ENCODE data around the gene DGCR2. TPM values are rescaled to one million over a fixed set of nuclear protein-coding genes. Genes with fewer than 3 reads are reported as not detected.

The DGCR2 gene
- total RNA-seq, 1 donor from 2014 or later, result 30.5 TPM

DNA sequence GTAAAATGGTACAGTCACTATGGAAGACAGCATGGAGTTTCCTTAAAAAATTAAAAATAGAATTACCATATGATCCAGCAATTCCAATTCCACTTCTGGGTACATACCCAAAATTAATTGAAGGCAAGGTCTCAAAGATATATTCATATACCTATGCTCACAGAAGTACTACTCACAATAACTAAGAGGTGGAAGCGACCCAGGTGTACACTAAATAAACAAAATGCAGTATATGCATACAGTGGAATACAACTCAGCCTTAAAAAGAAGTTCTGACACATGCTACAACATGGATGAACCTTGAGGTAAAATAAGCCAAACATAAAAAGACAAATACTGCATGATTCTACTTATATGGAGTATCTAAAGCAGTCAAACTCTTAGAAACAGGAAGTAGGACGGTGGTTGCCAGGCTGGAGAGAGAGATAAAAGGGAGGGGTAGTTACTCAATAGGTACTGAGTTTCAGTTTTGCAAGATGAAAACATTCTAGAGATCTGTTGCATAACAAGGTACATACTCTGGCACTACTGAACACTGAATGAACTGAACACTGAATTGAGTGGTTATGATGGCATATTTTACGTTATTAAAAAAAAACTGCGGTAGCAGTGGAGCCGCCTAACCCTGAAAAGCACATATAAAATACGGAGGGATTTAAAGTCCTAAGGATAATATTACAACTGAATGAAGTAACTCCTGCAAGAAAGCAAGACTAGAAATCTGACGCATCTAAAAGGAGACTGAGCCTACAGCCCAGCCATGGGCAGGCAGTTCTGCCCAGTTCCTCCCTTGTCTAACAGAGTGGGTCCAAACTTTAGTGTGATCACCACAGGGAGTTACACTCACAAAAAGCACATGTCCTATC, 12.8 kb downstream of the DGCR2 start:
- DNase-seq (ENCODE audit: low spot score), result no peak
- peak; percentile 89 for ATAC-seq

DNA sequence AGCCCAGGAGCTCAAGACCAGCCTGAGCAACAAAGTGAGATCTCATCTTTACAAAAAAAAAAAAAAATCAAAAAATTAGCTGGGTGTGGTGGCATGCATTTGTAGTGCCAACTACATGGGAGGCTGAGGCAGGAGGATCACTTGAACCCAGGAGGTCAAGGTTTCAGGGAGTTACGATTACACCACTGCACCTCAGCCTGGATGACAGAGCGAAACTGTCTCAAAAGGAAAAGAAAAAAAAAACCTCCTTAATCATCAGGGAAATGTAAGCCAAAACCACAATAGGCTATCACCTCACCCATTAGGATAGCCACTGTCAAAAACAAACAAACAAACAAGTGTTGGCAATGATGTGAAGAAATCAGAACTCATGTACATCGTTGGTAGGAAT, 13.4 kb downstream of the DGCR2 start:
- ATAC-seq (no peak), DNase-seq (ENCODE audit: low spot score) (no peak)

DNA sequence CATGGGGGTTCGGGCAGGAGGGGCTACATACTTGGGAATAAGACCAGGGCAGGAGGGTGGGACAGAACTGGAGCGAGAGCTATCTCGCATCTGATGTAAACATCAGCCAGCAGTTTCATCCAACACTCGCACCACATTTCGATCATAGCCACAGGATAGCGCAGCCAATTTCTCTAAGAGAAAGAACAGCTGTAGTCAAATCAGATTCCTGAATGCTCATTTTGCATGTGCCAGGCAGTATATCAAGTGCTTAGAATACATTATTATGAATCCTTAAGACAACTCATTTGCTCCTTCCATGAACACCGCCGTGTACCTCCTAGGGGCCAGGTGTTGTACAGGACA, 14.5 kb downstream of the DGCR2 start:
- ATAC-seq (no peak), DNase-seq (ENCODE audit: low spot score) (no peak)

DNA sequence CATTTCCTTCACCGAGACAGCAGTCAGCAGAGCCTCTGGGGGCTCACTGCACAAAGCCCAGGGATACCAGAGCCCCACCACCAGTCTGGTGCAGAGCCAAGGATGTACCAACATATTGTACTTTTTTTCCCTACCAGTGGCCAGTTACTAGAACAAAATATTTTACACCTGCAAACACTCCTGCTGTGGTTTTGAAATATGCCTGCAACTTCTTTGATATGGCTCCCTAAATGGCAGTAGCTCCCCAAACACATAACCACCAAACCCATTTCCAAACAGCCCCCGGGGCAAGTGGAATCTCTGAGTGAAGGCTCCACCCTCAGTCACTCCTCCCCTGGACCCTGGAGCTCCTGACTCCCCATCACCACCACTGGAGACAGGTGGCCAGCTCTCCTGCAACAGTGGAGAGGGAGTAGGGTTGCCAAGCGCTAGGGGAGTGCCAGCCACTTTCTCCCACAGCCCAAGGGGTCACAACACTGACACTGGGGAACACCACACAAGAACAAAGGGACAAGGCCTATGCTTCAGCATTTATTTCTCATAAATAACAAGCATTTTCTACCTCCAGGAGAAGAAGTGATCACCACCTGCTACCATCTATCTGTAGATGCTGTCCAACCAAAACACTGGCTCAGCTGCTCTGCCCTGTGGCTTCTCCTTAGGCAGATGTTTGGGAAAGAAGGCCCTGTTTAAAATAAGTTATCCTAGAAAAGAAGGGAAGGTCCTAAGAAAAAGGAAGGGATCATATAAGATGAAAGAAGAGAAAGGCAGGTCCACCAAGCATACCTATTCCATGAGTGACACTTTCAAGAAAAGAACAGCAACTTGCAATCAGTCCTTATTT, 15.1 kb downstream of the DGCR2 start:
- DNase-seq (ENCODE audit: low spot score), result no peak

DNA sequence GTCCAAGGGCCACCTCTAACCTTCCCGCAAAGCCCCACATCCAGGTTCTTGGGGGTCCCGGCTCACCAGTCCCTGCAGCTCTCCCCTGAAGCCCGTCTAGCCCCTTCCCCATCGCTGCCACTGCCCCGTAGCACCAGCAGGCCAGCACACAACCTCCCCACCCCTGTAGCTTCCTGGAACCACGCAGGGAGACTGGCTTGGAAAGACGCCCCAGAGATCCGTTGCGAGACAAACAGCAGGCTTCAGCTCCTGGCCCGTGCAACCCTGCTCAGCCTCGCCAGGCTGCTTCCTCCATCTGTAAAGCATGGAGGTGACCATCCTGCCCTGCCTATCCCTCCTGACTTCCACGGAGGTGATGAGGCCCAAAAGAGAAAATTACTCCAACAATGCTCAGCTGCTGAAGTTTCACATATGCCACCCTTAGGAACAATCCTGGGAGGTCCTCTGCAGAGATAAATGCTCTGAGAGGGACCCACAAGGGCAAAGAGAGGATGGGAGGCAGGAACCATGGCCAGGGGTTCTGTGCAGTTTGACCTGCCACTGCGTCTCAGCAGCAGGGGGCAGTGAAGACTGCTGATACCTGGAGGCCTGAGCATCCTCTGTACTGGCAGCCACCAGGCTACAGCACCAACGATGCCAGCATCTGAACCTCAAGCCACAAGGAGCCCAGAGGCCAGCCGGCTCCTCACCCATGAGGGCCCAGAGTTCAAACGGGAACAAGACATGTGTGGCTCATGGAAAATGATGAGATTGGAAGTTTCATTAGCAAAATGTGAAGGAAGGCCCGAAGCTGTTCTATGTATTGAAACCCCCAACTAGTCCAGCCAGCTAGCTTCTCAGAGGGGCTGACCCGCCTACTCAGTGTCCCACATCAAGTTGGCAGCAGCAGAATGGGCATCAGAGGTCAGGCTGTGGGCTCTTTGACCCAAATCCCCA, 16.1 kb downstream of the DGCR2 start:
- DNase-seq (ENCODE audit: low spot score) (no peak), ATAC-seq (peak; percentile 38)

More for the DNA sequence above, 15.1 kb downstream of the DGCR2 start:
- no peak for ATAC-seq

DNA sequence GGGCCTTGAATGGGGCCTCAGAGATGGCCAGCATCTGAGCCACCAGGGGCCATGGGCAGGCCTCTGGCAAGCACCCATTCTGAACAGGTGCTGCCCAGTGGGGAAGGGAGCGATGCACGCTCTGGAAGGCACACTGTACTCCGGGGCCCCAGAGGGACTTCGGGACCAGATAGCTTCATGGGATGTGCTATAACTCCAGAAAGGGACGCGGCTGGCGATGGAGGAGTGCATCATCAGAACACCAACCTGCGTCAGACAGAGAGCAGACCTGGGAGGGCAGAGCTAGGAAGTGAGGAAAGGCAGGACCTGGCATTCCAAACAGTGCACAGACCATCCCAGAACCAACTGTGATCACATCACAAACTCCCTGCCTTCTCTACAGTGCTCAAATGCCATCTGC, 16.8 kb downstream of the DGCR2 start:
- ATAC-seq (no peak), DNase-seq (ENCODE audit: low spot score) (no peak)

DNA sequence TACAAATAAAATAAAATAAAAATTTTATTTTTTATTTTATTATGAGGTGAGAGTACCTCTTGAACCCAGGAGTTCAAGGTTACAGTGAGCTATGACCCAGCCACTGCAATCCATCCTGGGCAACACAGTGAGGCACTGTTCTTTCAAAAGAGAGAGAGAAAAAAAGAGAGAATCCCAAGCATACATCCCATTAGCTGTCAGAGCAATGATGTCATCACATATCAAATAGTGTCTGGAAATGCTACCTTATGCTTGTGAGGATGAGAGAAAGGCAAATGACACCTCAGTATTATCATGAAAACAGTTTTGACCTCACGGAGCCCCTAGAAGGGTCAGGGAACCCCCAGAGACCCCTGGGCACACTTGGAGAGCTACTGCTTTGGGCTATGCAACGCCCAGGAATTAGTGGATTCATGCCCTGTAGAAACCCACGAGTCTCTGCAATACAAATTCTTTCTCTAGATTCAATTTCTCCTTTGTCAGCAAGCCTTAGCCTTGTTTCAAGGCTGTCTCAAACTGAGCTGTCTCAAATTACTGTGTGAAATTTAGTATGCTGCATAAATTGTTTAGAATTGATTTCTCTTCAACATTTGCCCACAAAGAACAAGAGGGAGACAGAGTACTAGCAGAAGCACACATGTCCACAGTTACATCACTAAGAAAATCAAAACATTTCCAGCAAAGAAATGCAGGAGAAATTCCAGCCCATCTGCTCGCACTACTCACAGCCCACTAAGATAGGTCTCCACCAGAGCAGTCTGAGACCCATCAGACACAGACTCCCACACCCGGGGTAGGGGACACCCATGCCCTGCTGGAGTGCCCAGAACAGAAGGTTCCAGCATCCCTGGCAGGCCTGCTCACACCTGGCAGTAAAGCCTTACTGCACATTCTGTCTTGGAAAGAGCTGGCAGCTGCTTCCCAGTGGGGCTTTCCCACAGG, 18.1 kb downstream of the DGCR2 start:
- DNase-seq (ENCODE audit: low spot score) (no peak), ATAC-seq (peak; percentile 28)

DNA sequence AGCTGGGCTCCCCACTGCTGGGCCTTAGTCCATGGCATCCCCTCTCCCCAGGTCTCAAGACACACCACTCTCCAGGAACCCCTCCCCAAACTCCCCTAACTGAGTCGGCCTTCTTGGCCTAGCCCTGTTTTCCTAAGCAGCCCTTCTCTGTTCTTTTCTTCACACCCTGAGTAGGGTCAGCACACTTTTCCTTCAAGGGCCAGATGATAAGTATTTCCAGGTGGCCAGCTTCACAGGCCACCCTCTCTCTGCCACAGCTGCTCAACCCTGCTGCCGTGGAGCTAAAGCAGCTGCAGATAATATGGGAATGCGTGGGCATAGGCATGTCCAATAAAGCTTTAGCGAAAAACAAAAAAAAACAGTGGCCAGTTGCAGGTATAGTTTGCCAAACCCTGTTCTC, 24.1 kb downstream of the DGCR2 start:
- ATAC-seq (no peak), DNase-seq (ENCODE audit: low spot score) (peak; percentile 34)

DNA sequence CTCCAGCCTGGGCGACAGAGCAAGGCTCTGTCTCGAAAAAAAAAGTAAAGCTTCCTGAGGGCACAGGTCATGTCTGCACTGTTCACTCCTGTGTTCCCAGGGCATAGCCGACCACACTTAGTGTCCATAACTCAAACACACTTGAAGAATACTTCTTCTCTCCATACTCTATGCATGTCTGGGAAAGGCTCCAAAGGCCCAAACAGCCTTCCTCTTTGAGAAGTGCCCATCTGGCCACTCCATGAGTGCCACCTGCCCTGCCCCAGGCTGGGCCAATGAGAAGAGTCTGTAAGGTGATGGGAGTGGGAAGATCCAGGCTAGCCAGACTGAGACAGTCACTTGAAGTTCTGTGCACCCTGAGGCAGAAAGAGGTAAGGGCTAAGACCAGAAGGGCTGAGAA, 24.7 kb downstream of the DGCR2 start:
- peak; percentile 64 for ATAC-seq
- DNase-seq (ENCODE audit: low spot score), result peak; percentile 45

DNA sequence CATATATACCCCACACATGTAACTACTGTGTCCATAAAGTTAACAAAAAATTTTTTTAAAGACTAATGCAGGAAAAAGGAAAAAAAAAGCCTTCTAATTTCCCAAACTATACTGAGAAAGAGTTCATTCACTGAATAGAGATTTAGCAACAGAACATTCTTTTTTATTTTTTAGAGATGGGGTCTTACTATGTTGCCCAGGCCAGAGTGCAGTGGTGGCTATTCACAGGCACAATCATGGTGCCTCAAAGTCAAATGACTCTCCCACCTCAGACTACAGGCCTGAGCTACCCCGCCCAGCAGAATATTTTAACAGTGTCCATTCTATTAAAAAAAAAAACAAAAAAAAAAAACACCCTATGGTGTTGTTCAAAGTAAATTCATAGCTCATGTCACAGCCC, 25.7 kb downstream of the DGCR2 start:
- ATAC-seq (no peak), DNase-seq (ENCODE audit: low spot score) (no peak)

DNA sequence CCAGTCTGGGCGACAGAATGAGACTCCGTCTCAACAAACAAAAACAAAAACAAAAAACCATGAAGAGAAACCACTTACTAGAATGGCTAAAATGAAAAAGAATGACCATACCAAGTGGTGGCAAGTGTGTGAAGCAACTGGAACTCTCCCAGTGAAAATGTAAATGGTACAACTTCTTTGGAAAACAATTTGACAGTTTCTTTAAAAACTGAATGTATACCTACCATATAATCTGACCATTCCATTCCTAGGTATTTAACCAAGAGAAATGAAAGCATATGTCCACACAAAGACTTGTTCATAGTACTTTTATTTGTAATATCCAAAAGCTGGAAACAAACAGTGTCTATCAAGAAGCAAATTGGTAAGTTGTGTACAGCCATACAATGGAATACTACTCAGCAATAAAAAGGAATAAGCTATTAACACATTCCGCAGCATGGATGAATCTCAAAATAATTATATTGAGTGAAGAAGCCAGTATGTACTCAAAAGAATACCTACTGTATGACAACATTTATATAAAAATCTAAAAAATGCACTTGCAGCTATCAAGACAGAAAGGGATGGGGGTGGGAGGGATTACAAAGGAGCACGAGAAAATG, 27.7 kb downstream of the DGCR2 start:
- DNase-seq (ENCODE audit: low spot score), result no peak
- ATAC-seq, result no peak

DNA sequence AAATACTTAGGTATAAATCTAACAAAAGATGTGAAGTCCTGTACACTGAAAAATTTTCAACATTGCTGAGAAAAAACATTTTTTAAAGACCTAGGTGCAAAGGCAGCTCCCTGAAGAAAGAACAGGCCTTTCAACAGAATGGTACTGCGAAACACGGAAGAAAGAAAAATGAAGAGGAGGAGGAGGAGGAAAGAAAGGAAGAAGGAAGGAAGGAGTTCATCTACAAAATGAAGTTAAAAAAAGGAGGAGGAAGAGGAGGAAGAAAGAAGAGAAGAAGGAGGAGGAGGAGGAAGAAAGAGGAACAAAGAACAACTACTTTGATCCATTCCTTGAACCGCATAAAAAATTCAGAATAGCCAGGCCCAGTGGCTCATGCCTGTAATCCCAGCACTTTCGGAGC, 29.5 kb downstream of the DGCR2 start:
- no peak for DNase-seq (ENCODE audit: low spot score)

DNA sequence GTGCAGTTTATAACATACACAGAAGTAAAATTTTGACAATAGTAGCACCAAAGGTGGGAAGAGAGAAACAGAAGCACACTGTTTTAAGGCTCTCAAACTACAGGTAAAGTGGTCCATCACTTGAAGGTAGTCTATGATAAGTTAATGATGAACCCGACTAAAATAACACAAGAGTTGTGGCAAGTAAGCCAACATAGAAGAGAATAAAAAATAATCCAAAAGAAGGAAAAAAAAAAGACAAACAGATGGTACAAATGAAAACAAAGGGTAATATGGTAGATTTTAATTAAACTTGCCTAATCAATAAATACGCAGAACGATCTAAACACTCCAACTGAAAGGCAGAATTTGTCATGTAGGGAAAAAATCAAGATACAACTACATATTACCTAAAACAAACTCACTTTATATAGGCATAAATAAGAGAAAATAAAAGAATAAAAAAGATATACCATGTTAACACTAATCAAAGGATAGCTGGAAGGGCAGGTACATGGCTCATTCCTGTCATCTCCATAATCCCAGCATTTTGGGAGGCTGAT, 31.6 kb downstream of the DGCR2 start:
- ATAC-seq (no peak), DNase-seq (ENCODE audit: low spot score) (no peak)

More for the DNA sequence above, 29.5 kb downstream of the DGCR2 start:
- no peak for ATAC-seq

DNA sequence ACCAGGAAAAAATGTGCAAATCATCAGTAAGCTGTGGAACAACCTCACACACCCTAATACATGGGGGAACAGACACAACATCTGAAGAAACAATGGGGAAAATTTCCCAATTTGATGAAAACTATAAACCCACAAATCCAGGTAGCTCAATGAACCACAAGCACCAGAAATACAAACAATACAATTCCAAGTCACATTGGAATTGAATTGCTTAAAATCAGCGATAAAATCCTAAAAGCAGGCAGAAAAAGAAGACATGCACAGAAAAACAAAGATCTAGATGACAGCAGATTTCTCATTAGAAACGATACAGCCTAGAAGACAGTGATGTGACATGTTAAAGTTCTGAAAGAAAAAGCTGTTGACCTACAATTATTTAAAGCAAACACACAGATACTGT, 32.0 kb downstream of the DGCR2 start:
- no peak for DNase-seq (ENCODE audit: low spot score)
- ATAC-seq, result no peak

DNA sequence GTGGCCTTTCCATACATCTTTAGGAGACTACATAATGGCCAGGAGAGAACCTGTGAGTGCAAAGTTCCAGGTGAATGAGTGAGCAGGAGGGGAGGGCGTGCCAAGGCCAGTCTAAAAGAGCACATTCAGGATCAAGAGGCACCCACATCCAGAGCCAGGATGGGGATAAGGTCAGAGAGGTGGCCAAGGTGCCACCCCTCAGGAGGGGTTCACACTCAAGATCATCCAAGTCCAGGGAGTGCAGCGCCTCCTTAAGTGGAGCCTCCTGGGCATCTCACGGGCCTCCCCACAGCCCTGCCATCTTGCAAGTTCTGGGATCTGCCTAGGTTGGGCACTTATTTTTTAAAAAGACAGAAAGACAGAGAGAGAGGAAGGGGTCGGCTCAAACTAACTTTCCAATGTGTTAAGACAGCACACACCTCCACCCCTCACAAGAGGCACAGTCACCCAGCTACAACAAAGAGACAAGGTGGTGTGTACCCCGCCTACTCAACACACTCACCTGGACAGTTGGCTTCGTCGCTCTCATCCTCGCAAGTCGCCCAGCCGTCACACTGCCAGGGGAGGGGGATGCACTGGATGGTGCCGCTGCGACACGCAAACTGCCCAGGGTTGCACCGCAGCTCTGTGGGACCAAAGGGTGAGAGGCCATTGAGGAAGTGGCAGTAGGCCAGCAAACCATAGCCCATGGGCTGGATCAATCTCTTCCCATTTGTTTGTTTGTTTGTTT, 33.2 kb downstream of the DGCR2 start:
- ATAC-seq (no peak), DNase-seq (ENCODE audit: low spot score) (peak; percentile 44)

DNA sequence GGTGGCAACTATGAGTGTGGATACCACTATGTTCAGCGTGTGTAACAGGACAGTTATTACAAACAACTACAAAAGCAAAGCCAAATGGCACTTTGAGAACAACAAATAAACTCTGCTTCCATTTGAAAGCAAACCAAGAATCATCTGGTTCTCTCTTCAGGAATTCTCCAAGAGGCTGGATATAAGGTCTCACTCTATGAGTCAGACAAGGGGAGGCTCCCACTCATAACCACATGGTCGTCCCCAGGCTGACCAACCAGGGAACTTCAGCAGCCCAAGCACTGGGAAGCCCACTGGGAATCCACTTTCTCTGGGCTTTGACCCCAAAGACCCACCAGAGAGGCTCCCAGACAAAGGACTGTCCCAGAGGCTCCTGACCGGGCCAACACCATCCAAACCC, 35.3 kb downstream of the DGCR2 start:
- DNase-seq (ENCODE audit: low spot score), result peak; percentile 32

DNA sequence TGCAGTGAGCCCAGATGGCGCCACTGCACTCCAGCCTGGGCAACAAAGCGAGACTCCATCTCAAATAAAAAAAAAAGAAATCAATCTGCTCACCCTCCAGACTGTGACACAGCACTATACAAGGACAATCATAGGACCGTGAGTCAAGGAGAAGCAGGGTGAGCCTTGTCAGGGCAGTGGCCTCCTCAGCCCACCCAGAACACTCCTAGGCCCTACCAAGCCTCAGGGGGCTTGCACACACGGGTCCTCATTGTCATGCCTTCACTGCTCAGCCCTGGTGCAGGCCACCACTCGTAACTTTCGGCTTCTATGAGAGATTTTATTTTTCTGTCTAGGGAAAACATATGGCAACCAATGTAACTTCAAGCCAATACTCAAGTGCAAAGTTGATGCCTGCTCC, 35.8 kb downstream of the DGCR2 start:
- peak; percentile 35 for DNase-seq (ENCODE audit: low spot score)
- peak; percentile 11 for ATAC-seq

More for the DNA sequence above, 35.3 kb downstream of the DGCR2 start:
- ATAC-seq, result no peak

DNA sequence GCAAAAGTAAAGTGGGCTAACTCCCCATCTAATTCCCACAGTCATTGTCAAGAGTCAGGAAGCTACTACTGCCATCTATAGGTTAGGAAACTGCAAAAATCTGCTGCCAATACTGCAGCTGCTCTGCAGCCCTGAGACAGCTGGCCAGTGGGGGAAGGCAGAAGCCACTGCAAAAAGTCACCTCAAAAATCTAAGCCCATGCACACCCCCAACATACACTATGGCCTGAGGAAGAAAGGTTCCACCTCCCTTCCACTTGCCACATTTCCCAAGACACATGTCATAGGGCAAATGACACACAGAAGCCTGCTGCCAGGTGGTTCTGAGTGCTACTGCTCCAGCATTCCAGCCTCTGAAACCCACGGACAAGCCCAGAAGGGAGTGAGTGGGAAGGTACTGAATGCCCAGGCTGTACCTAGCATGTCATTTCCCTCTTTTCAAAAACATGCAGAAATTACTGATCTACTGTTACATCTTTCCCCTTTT, 36.9 kb downstream of the DGCR2 start:
- DNase-seq (ENCODE audit: low spot score), result peak; percentile 42
- ATAC-seq, result peak; percentile 75

All from left lobe of liver (tissue), 2 donors.